ENCODE data around the gene KIF13A.

The KIF13A gene

GRCh38 chr6:17712576-17712975, 274.9 kb downstream of the KIF13A start:
- TF ChIP-seq CTCF (IDR thresholded peaks at IDR 0.05) = no peak
- no peak for DNase-seq (ENCODE audit: low spot score)
- no peak overlapping the region for H3K27ac ChIP-seq
- no peak overlapping the region for H3K4me3 ChIP-seq

DNA sequence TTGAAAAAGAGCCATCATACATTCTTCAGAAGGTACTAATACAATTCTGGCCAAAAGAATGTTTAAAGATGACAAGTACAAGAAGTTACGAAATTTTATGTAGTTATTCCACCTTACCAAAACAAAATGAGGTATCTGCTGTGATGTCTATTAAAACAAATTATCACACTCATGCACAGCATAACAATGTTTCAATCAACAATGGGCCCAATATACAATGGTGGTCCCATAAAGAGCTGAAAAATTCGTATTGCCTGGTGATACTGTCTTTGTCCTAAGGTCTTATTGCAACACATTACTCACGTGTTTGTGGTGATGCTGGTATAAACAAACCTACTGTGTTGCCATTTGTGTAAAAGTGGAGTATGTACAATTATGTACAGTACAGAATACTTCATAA, 277.1 kb downstream of the KIF13A start:
- TF ChIP-seq CTCF (IDR thresholded peaks at IDR 0.05) = no peak
- H3K27ac ChIP-seq = no peak overlapping the region
- no peak for DNase-seq (ENCODE audit: low spot score)
- no peak overlapping the region for H3K4me3 ChIP-seq

DNA sequence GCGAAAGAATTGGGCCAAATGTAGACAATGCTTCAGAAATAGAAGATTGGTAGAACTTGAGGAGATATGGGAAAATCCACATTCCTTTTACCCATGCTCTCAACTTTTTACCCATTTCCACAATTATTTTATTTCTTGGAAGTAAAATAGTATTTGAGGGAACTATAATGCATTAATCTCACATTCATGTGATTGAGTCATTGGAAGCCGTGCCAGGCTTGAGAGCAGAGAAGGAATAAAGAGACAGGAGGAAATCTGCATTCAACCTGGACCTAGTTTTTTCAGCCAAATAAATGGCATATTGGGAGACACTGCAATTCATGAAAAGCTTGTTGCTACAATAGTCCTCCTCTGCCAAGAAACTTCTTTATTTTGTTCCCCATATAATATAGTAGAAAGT, 278.0 kb downstream of the KIF13A start:
- H3K4me3 ChIP-seq = no peak overlapping the region
- no peak for TF ChIP-seq CTCF (IDR thresholded peaks at IDR 0.05)
- no peak for DNase-seq (ENCODE audit: low spot score)
- no peak overlapping the region for H3K27ac ChIP-seq
